Erythroblast (primary cell): ENCODE data around the gene TMEM170A.
A peak's percentile ranks its signal among the peaks of the same experiment; 100 is the strongest.
"Not testable (repeated sequence)": the region's sequence is repeated elsewhere in the genome, so short reads cannot be mapped to it uniquely, and the experiment has no call there.

ENCODE experiments used
- DNase-seq, 2 experiments: peaks; one replicate each; lab custom pipeline; 2025; lab: John Stamatoyannopoulos, UW
- GATA1 ChIP-seq: IDR thresholded peaks from 2 replicates; pipeline ENCODE4 v1.6.1; 2011; ENCODE audit warnings: low read depth, mild to moderate bottlenecking, control low read depth, low read length, moderate library complexity
- POLR2A ChIP-seq: IDR thresholded peaks from 2 replicates; pipeline ENCODE4 v1.6.1; 2011; ENCODE audit warnings: mild to moderate bottlenecking, low read length

TMEM170A gene

DNA sequence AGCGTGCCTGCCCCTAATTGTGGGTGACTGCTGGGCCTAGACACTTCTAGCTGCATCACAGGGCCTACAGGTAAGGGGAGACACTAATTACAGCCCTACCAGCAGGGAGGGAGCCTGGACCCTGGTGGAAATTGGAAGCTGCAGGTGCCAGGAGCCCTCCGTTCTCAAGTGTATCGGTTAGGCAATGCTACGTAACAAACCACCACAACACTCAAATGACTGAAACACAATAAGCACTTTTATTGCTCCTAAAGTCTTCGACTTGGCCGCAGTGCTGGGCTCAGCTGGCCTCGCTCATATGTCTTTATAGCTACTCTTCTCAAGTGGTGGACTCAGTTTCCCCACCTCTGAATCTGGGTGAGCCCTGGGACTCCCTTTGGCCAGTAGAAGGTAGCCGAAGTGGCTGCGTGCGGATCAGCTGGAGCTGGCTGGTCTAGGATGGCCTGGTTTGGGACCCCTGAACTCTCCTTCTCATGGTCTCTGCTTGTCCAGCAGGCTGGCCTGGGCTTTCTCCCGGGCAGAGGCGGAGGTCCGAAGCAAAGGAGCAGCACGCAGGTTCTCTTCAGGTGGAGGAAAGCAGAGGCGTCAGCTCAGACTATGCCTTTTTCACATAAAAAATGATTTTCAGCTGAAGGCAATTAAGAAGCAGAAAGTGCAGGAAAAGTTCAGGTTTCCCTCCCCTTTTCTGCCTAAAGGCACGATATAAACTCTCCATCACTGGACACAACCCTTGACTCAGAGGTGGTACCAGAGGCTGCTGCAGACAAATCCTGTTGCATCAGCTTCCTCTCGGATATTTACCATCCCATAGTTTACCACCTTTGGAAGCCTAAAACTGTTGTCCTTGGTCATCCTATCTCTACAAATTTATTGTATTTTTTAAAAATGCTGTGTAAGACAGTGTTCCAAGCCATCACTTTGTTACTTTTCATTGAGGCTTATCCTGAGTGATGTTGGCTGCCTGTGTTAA, 8.7 kb upstream of the TMEM170A start:
- no peak for TF ChIP-seq GATA1
- no peak for TF ChIP-seq POLR2A
- no peak for DNase-seq

- DNase-seq: peak; percentile 59 to 75
- no peak for TF ChIP-seq GATA1
- no peak for TF ChIP-seq POLR2A
These were observed 7.5 kb upstream of the TMEM170A start for GRCh38 chr16:75471723-75472633.

GRCh38 chr16:75466760-75467159, 2.3 kb upstream of the TMEM170A start:
- no peak for DNase-seq

DNA sequence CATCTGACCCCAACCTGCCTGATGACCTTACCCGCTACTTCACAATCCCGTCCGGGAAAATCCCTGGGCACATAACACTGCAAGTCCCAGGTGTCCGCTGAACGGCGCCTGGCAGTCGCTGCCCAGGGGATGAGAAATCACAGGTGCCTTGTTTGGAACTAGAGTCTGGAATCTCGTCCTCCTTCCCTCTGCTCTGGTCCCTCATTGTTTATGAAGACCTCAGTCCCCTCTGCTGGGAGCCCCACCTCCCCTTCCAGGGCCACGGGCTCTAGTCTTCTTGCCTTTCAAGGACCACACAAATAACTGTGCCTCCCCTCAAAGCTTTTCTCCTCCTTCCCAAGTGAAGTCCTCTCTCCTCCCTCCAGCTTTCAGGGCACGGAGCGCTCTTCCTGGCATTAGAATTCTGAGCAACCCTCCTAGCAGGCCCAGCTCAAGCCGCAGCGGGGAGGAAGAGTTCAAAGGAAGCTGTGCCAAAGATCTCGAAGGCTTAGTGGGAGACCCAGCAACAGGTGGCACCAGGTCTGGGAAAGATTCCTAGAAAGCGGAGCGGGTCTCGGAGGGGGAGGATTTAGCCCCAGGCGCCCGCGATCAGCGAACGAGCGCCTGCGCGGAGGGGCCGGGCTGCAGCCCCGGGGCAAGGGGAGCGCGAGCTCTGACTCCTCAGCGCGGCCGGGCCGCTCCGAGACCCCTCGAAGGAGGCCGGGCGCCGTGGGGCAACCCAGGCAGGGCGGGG, 934 bp downstream of the TMEM170A start:
- DNase-seq: not testable (repeated sequence)

More at GRCh38 chr16:75466760-75467159, 2.3 kb upstream of the TMEM170A start:
- TF ChIP-seq GATA1 (no peak), POLR2A (no peak)

- TF ChIP-seq GATA1: no peak
- no peak for TF ChIP-seq POLR2A
- DNase-seq: peak; percentile 9 to 19
These were observed 1.7 kb downstream of the TMEM170A start for GRCh38 chr16:75462806-75463205.

DNA sequence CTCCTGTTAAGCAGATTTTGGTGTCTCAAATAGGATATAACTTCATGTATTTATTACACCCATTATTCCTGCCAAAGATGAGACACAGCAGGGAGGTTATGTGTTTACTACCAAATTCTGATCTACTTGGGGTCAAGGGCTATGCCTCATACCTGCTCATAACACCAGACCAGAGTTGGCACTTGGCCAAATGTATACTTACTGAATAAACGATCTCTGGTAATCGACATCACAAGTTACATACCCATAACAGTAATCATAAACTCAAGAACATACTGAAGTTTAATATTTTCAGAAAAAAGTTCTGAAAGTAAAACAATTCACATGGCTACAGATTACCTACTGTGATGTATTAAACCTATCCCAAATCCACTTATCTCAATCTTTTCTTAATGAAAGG, 2.9 kb downstream of the TMEM170A start:
- TF ChIP-seq GATA1: no peak
- no peak for TF ChIP-seq POLR2A
- DNase-seq: peak in 1 of 2 experiments; percentile 32

DNA sequence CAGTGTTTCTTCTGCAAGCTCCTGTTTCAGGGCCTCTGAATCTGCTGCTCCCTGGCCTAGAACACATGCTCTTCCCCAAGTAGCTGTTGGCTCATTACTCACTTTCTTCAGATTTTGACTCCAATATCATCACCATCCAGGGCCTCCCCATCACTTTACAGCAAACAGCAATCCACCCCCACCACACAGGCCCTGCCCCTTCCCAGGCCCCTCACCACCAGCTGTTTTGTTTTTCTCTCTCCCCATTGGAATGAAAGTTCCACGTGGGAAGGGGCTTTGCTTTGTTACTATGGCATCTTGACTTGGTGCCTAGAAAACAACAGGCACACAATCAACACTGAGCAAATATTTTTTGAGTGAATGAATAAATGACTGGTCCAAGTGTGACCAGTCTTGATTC, 4.0 kb downstream of the TMEM170A start:
- TF ChIP-seq GATA1 (no peak), POLR2A (no peak)
- DNase-seq: no peak

- no peak for DNase-seq
- TF ChIP-seq GATA1 (no peak), POLR2A (no peak)
These were observed 4.8 kb downstream of the TMEM170A start for GRCh38 chr16:75459691-75460090.

DNA sequence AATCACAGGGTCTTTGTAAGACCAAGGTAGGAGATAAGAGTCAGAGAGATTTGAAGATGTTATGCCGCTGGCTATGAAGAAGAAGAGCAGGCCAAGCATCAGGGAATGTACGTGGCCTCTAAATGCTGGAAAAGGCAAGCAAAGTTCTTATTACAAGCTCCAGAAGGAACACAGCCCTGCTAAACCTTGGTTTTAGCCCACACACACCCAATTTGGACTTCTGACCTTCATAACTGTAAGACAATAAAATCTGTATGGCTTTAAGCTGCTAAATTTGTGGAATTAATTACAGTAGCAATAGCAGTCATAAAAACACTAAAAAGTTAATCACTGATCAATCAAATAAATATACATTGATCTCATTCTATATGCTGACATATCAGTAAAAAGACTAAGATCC, 6.0 kb downstream of the TMEM170A start:
- no peak for DNase-seq
- TF ChIP-seq POLR2A (no peak), GATA1 (no peak)

DNA sequence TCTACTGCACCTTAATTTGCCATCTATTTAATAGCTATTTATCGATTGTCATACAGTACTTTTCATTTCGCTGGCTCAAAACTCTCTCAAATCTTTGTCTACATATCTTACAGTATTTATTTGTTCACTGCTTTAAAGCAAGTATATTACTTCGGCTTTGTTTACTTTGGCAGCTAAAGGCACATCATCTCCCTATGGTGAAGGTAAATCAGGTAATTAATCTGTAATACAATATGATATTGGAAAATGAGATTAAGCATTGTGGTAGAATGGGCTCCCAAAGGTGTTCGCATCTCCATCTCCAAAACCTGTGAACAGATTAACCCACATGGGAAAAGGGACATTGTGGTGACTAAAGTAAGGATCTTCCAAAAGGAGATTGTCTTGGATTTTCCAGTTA, 6.5 kb downstream of the TMEM170A start:
- DNase-seq: no peak
- TF ChIP-seq POLR2A: no peak
- no peak for TF ChIP-seq GATA1

DNA sequence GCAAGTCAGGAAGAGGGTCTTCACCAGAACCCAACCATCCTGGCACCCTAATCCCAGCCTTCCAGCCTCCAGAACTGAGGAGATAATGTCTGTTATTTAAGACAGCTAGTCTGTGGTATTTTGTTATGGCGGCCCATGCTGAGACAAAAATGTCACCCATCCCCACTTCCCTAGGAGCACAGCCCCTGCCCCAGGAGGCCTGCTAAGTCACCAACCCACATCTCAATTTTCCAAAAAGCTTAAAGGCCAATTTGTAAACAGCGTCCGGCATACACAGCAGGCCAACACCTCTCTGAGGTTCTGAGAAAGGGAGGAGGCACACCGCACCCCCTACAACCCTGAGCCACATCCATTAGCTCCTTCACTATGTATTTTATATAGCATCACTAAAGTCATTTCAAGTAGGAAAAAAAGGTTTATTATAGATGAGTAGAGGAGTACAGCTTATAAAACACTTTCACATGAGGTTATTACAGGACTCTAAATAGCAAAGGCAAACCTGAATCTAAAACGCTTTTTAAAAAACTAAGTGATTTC, 6.9 kb downstream of the TMEM170A start:
- TF ChIP-seq POLR2A (no peak), GATA1 (no peak)

DNA sequence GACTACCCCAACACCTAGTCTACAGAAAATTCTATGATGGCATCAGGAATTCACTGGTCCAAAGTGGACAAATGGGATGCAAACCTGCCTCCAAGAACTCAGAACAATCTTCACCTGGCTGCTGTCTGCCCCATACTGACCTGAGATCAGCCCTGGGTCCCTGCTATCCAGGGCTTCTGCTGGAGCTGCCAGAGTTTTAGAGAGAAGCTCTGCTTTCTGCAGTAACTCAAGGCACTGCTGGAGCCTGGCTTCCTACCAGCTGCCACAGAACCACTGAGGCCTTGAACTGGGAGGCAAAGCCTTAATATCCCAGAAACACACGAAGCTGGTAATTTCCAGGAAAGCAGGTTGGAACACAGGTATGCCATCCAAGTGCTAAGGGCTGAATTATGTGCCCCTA, 7.5 kb downstream of the TMEM170A start:
- TF ChIP-seq POLR2A: no peak
- no peak for TF ChIP-seq GATA1
- no peak for DNase-seq

More for the DNA sequence above, 6.9 kb downstream of the TMEM170A start:
- no peak for DNase-seq

DNA sequence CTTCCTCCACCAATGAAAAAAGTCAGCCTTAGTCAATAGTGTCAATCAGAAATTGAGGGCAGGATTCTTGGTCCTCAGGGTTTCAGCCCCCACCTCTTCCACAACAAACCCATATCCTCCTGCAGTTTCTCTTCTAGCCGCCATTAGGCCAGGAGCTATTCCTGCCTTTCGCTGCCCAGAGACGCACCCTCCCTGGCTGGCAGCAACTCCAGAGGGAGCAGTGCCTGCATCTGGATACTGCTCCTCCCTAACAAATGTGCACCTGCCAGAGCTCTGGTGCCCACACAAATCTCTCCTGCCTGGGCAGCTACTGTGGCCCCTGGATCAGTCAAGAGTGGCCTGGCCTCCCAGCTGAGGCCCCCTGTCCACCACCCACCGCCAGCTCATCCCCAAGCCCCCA, 8.0 kb downstream of the TMEM170A start:
- DNase-seq: not testable (repeated sequence)
